NT2/D1 (cell line): ENCODE data around the gene PISD.

Experiments
- SUZ12 ChIP-seq: IDR thresholded peaks from 2 replicates; pipeline ENCODE4 v1.6.1; 2011; ENCODE audit not compliant: insufficient read length, insufficient read depth; ENCODE audit errors: extremely low read depth
- ZNF274 ChIP-seq: IDR thresholded peaks from 2 replicates; pipeline ENCODE4 v1.6.1; 2011; ENCODE audit warnings: mild to moderate bottlenecking, low read depth, low read length

- no peak for TF ChIP-seq SUZ12
- TF ChIP-seq ZNF274, result no peak
These were observed at the start of gene PISD for GRCh38 chr22:31661851-31662667.
